CD4-positive, alpha-beta T cell treated with Interleukin-6 at 100 ng/mL for 8 hours (primary cell): ENCODE measurements around the gene DTX1.

Source experiments
- DNase-seq: peaks from one replicate; pipeline ENCODE4 v3.0.0-alpha.2; 2020; ENCODE audit warnings: mixed read lengths, low spot score

DTX1 gene

GRCh38 chr12:113056631-113057488 is at the start of gene DTX1:
DTX1 (plus strand) TSS chr12:113056730; CDS start chr12:113058193, 1,463 bp downstream.
- peak; percentile 40 for DNase-seq

GRCh38 chr12:113007166-113007565 is 49.4 kb upstream of the DTX1 start:
- no peak for DNase-seq

DNA sequence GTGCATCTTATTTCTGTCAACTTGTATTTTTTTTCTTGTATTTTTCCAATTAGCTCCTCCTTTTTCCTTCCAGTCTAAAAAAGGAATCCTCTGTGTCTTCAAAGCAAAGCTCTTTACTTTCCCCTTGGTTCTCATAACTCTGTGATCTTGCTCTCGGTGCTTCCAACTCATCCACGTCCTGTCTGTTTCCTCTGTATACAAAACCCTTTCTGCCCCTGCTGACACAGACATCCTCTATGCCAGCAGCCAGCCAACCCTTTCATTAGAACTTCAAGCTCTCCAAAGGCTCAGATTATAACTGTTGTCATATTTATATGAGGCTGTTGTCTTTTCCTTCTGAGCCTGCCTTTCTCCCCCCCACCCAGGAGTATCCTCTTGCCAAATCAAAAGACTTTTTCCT is 45.8 kb upstream of the DTX1 start:
- no peak for DNase-seq

DNA sequence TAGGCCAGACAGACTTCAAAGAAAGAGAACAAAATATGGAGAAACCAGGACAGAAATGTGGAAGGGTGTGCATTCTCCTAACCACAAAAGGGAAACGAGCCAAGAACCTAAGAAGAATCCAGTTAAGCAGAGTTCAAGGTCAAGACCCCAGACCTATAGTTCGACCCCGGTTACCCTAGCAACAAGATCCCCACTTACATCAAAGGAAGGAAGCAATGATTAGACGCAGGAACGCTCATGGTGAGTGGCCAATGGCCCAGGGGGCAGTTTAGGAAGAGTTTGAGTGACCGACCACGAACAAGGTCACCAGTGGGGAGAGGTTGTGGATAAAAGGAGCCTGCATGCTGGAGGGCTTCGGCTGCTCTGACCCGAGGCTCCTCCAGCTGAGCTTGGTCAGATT is 42.0 kb upstream of the DTX1 start:
- DNase-seq, result no peak

- no peak for DNase-seq
Measured at GRCh38 chr12:113016796-113017195, 39.7 kb upstream of the DTX1 start.

- no peak for DNase-seq
Measured at GRCh38 chr12:113019025-113019424, 37.5 kb upstream of the DTX1 start.

DNA sequence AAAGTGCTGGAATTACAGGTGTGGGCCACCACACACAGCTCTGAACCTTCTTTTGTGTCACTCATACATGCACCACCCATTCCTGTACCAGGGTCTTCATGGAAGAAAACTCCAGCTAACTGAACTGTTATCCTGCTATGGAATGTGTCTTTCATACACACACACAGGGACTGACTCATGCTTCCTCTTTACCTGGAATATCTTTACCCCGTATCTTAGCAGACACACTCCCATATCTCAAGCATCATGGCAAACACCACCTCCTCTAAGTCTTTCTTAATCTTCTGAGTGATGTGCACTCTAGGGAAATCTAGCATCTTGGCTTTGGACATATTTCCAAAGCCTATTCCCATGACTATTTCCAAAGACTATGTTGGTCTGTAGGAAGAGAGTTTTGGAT is 35.0 kb upstream of the DTX1 start:
- no peak for DNase-seq

DNA sequence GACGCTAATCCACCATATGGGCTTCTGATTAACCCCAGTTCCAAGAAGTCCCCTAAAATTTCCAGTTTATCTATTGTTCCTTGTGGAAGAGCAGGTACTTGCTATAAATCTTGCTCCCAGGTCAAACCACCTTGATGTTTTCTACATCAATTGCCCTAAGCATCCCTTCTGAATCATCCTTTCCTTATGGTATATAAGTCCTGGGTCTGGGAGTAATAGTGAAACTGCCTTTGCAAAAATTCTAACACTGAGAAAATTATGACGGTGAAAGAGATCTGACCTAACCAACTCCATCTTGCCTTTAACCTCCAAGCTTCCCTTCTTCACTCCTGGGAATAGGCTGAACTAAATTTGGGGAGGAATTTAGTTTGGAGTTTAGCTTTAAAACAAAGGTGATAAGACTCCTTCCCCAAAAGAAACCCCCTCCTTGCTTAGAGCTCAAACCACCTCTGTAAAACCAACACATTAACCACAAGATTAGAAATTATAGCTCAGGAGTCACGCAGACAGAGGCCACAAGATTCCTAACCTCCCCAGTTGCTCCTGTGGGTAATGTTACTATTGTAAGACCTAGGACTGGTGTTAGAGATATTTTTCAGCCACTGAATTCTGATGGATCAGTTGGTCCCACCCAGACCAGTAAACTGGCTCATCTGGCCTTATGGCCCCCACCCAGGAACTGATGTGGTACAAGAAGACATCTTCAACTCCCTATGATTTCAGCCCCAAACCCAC is 33.8 kb upstream of the DTX1 start:
- DNase-seq, result no peak

DNA sequence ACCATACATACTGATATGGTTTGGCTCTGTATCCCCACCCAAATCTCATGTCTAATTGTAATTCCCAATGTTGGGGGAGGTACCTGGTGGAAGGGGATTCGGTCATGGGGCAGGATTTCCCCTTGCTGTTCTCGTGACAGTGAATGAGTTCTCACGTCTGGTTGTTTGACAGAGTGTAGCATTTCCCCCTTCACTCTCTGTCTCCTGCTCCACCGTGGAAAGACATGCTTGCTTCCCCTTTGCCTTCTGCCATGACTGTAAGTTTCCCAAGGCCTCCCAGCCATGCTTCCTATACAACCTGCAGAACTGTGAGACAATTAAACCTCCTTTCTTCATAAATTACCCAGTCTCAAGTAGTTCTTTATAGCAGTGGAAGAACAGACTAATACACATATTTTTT is 28.8 kb upstream of the DTX1 start:
- DNase-seq, result no peak

DNA sequence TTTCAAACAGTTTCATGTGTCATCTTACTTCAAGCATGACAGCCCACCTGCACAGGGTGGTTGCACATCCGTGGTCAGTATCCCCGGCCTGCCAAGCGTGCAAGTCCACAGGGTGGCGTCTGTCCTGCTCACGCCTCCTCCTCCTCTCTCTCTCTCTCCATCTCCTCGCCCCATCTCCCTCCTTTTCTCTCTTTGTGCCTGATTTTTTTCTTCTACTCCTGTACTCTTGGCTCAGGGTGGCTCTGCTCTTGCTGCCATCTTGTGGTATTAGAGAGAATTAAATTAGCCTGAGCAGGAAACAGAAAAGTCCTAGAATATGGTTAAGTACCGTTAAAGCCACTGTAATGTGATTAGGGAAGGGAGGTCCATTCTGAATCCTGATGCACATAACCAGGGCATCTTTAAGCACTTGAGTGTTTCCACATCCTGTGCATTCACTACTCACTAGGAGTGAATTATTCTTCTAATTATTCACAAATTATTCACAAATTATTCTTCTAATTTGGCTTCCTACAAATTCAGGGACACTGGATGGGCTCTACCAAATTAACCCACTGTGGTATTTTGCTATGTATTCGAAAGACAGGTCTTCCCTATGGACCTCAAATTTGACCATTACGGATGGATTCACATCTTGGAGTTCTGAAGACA is 25.5 kb upstream of the DTX1 start:
- DNase-seq, result peak; percentile 18

DNA sequence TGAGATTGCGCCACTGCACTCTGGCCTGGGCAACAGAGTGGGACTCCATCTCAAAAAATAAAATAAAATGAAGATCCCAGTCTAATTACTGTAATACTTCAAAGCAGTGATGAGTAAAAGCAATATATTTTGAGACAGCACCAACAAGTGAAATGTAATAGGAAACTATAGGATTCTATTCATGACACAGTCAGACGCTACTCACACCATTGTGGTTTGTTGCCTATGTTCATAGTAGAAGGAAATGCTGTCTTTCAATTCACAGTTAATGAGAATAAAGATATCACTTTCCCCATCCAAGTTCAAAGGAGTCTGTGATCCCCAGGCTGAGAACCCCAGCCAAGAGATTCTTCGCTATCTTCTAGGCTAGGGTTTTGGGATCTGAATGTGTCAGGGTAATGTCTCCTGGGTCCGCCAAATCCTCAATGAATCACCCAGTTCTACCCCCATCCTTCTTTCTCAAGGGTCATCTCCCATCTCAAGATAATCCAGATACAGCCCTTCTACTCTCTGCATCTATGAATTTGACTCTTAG is 16.6 kb upstream of the DTX1 start:
- no peak for DNase-seq

- DNase-seq, result no peak
Measured at GRCh38 chr12:113040722-113041171, 15.8 kb upstream of the DTX1 start.

GRCh38 chr12:113041560-113041959 is 15.0 kb upstream of the DTX1 start:
- no peak for DNase-seq

DNA sequence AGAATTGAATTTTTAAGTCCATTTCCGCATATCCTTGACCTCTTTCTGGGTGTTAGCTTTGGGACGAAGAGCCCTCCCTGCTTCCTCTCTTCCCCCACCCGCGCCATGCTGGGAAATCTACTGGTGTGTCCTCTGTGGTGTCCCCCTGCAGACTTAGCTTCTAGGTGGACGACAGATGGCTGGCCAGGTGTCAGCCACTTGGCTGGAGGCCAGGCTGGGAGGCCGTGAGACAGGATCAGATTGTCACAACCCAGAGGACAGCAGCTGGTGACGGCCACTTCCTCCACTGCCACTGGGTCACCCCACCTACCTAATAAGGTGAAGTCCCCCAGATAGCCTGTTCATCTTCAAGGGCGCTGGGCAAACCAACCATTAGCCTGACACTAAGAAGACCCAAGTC is 13.3 kb upstream of the DTX1 start:
- DNase-seq, result no peak

- DNase-seq, result no peak
Measured at GRCh38 chr12:113044516-113044915, 12.0 kb upstream of the DTX1 start.

- DNase-seq, result peak; percentile 74
Measured at GRCh38 chr12:113048716-113049127, 7.8 kb upstream of the DTX1 start.

DNA sequence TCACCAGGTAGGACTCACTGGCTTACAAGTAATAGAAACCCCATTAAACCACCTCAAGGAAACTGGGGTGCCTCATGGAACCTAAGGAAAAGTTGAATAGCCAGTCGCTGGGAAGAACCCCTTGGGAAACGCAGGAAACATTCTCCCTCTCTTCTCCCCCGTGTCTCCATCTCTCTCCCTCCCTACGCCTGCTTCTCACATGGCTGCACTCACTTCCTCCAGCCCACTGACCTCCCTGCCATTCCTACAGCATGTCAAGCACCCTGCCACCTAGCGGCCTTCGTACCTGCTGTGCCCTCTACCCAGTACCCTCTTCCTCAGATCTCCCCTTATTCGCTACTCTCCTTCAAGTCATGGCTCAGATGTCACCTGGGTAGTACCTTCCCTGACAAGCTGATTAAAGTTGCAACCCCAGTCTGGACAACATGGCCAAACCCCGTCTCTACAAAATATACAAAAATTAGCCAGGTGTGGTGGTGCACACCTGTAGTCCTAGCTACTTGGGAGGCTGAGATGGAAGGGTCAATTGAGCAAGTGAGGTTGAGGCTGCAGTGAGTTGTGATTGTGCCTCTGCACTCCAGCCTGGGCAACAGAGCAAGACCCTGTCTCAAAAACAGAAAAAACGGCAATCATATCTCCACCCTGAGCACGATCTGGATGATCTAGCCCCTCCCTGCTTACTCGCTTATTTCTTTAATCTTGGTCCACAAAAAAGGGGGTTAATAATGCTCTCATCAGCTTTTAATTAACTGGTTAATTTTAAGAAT is 6.4 kb upstream of the DTX1 start:
- no peak for DNase-seq

GRCh38 chr12:113050795-113051194 is 5.7 kb upstream of the DTX1 start:
- DNase-seq, result no peak

- DNase-seq, result no peak
Measured at GRCh38 chr12:113051759-113052158, 4.8 kb upstream of the DTX1 start.

DNA sequence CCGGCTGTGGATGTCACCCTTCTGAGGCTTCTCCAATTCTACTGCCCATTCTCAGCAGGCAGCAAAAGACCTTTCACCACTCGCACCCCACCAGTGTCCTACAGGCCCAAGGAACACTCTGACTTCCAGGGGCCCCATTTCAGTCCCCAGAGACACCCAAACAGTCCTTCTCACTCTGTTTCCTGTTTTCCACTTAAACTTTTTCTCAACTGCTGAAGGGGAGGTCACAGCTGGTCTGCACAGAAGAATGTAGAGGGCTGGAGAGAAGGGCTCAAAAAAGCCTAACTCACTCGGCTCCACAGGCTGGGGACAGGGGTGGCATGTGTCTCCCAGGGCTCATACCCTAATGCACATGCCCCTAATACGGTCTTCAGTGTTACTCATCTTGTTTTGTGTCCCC is 4.2 kb upstream of the DTX1 start:
- DNase-seq, result no peak

DNA sequence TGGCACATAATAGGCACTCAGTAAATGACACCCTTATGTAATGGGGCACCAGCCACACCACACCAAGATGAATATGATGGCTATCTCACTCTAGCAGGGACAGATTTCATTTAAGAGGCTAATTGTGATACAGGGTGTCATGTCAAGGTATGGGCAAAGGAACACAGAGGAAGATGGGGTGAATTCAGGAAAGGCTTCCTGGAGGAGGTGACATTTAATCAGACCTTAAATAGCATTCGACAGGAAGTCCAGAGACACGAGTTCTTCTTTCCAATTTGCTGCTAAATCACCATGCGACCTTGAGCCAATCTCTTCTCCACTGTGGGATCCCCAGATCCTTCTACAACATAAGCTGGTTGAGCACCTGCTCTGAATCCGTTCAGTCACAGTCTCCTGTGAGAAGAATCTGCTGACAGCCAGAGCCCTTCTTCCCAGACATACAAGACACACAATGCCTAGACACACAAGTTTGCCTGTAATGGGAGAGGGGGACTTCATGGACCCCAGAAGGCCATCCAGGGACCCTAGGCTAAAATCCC is 1.5 kb upstream of the DTX1 start:
- DNase-seq, result no peak
